Measurements from ENCODE around the gene CDC14A.

GRCh38 chr1:100348549-100349144, 3.7 kb upstream of the CDC14A start:
- TF ChIP-seq, protein P1, sequence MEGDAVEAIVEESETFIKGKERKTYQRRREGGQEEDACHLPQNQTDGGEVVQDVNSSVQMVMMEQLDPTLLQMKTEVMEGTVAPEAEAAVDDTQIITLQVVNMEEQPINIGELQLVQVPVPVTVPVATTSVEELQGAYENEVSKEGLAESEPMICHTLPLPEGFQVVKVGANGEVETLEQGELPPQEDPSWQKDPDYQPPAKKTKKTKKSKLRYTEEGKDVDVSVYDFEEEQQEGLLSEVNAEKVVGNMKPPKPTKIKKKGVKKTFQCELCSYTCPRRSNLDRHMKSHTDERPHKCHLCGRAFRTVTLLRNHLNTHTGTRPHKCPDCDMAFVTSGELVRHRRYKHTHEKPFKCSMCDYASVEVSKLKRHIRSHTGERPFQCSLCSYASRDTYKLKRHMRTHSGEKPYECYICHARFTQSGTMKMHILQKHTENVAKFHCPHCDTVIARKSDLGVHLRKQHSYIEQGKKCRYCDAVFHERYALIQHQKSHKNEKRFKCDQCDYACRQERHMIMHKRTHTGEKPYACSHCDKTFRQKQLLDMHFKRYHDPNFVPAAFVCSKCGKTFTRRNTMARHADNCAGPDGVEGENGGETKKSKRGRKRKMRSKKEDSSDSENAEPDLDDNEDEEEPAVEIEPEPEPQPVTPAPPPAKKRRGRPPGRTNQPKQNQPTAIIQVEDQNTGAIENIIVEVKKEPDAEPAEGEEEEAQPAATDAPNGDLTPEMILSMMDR (conservative IDR thresholded peaks at IDR 0.05; ENCODE audit: low read length): no peak
- TF ChIP-seq EZH2phosphoT487 (IDR thresholded peaks at IDR 0.05; ENCODE audit: borderline replicate concordance, low read depth, low read length): no peak
